GM03348 (cell line): ENCODE results near the gene TGFB1I1.
A peak's percentile ranks its signal among the peaks of the same experiment; 100 is the strongest.

ENCODE experiments used
- DNase-seq: peaks from one replicate; pipeline ENCODE4 v3.0.0; 2012; ENCODE audit warnings: low spot score

Gene TGFB1I1

DNA sequence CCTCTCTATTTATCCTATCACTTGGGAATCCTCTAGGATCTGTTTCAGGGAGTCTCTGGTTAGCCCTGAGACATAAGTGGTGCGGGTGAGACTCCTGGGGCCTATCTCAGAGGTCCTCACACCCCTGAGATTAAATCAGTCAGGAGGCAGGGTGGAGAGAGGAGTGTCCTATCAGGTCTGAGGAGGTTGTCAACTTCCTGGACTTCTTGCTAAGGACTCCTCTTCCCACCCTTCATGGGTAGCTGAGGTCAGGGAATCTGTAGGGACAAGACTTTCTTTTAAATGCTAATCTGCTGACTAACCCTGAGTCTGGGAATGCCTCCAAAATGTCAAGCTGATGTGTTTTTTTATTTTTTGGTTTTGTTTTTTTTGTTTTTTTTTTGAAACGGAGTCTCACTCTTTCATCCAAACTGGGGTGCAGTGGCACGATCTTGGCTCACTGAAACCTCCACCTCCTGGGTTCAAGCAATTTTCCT is 19.3 kb upstream of the TGFB1I1 start:
- DNase-seq, result peak; percentile 79

DNA sequence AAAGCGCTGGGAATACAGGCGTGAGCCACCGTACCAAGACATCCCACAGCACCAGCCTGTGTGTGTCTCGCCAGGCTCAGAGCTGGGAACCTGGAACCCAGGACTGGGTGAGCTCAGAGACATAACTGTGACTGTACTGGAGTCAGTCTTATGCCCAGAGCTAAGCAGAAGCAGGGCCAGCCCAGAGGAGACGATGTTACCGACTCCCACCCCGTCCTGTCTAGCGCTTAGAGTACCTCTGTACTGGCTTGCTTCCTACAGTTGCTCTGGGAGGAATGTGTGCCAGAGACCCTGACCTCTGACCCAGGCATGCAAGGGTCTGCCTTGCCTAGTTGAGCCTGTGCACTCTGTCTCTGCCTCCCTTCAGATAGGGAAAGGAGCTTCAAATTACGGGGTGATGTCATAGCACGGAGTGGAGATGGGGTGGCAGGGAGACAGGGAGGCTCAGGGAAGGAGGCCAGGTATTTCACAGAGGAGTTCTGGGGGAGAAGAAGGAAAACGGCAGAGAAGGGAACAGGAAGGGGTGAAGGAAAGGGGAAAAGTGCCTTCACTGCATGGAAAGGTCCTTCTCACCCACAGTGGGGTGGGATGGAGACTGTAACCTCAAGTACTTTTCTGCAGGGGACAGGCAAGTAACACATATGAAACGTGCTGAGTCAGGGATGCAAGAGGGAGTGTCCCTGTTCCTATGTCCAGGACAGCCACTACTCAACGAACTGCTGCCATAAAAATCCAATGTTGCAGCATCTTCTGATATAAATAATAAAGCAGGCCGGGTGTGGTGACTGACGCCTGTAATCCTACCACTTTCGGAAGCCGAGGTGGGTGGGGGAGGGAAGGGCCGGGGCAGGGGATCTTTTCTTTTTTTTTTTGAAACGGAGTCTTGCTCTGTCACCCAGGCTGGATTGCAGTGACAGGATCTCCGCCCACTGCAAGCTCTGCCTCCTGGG is 18.4 kb upstream of the TGFB1I1 start:
- peak; percentile 28 for DNase-seq

DNA sequence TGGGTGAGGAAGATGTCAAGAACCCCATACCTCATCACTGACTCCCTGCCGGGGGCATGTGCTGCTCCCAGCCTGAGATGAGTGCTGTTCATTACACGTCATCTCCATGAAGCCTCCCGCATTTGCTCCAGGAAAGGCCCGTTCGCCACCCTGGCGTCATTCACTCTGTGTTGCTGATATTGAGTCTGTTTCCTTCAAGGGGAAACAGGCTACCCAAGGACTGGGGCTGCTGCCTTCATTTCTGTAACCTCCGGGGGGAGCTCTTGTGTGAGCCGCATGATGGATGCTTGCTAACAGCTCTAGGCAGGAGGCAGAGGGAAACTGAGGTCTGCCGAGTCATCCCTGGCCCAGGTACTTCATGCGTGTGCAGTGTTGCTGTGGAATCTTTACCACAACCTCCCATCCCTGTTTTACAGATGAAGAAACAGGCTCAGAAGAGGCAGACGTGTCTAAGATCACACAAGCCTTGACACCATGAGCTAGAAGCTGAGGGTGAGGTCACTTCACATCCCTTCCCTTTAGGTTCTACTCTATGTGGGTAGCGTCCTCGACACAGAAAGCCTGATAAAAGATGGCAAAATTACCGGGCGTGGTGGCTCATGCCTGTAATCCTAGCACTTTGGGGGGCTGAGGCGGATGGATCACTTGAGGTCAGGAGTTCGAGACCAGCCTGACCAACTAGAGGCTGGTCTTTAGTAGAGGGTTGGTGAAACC is 16.2 kb upstream of the TGFB1I1 start:
- DNase-seq, result no peak

DNA sequence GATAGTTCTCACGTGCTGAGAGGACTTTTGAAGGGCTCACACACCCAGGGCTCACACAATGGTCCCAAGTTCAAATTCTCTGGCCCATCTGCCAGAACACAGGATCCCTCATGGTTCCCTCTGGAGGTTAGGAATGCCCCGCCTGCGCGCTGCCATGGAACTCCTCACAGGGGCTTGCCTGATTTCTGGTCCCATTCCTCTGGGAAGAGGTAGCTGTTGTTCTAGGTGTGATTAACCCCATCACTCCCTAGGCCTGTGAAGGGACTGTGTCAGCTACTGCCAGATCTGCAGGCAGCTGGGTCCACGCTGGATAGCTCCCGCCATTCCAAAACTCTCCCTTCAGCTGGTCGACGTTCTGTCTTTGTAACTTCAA is 15.0 kb upstream of the TGFB1I1 start:
- DNase-seq, result no peak

DNA sequence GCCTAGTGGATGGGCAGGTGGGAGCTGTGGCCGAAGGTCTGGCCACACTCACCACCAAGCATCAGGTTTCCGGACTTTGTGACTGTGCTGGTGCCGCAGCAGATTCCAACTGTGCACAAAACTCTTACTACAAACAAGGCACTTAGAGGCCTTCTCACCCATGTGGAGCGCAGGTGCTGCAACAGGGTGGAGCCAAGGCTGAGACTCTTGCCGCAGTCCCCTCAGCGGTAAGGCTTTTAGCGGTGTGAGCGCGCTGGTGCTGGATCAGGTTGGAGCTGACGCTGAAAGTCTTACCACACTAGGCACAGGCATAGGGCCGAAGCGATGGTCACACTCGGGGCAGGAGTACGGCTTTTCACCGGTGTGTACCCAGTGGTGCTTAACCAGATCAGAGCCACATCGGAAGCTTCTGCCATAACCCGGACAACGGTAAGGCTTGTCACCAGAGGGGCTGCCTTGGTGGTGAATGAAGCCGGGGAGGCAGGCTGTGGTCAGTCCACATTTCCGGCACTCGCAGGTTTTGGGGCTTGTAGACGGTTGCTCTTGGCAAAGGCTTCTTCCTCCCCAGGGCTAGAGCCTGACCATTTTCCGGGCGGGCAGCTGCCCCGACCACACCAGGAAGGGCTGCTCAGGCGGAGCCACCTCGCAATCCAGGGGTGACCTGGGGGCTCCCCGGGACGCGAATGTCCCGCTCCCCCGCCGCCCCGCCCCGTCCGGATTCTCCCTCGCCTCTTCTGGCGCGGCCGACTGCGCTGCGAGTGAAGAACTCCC is 13.7 kb upstream of the TGFB1I1 start:
- peak; percentile 58 for DNase-seq

DNA sequence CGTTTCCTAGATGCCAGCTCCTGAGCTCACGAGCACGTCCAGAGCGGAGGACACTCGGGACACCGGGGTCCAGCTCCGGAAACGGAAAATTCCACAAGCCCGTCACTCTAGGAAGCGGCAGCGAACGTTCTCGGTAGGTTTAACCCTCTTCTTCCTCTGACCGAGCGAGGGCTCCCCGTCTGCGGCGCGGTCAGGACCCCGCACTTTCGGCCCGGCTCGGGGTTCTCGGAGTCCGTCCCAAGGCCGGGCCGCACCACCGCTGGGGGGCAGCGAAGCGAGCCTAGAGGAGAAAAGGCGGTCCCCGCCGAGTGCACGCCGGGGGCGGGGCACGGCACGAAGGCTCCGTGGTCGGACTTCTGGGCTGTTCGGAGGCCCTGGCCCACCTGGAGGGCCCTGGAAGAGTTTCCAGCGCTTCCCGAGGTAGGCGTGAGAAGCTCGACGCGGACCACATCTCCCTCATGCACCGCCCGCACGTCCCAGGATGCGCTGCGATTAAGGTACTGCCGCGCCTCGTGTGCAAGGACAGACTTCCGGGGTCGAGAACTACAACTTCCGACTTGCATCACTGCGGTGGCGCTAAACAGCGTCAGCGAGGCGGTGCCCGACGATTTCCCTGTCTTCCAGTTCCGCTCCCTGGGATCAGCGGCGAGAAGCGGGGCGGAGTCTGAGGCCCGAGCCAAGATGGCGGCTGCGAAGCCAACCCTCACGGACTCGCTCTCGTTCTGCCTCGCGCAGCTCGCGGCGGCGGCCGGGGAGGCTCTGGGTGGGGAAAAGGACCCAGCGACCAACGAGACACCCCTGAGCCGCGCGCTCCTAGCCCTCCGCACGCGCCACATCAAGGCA is 12.9 kb upstream of the TGFB1I1 start, which contains the start of gene ARMC5:
ARMC5 (plus strand) TSS at position 658 of the 843 bp plus-strand sequence; CDS start at position 682, 24 bp downstream.
- peak; percentile 92 for DNase-seq

DNA sequence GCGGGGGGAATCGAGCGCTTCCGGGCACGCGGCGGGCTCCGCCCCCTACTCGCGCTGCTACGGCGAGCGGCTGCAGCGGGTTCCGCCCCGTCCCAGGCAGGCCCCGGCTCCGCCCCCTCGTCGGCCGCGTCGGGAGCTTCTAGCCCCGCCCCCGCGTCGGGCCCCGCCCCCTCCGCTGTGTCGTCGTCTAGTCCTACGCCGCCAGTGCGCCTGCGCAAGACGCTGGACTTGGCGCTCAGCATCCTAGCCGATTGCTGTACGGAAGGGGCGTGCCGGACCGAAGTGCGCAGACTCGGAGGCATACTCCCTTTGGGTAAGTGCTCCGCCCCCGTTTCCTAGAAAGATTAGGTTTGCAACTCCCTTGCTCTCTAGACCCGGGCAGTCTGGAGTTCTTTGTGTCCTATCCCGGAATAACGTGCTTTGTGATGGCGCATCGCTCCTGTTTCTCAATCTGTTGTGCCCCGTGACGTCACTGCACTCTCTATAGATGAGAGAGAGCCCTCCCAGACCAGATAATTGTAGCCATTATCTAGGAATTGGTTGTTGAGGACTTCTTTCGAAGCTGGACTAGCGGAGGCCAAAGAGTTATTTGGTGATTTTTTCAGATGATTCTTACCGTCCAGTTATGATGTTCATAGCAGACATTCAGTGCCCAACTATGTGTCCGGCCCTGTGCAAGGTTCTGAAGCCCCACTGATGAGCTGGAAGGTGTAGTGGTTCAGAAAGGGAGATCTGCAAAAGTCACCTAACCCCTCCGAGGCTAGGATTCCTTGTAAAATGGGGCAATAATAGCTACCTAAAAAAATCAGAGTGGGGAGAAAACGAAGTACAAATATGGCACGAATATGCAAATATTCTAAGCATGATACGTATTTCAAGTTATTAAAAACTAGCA is 12.0 kb upstream of the TGFB1I1 start:
- DNase-seq, result peak; percentile 98

DNA sequence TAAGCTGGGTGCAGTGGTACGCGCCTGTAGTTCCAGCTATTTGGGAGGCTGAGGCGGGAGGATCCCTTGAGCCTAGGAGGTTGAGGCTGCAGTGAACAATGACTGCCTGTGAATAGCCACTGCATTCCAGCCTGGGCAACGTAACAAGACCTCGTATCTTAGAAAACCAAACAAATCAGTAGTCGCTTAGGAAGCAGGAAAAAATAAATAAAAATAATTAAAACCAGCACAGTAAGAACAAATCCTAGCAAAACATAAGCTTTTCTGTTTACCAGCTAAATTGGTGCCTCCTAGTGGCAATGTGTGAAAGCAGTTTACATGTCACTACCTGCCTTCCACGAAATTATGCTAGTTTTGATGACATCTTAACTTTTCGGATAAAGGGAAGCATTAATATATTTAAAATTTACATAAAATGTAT is 11.4 kb upstream of the TGFB1I1 start:
- DNase-seq, result peak; percentile 36

DNA sequence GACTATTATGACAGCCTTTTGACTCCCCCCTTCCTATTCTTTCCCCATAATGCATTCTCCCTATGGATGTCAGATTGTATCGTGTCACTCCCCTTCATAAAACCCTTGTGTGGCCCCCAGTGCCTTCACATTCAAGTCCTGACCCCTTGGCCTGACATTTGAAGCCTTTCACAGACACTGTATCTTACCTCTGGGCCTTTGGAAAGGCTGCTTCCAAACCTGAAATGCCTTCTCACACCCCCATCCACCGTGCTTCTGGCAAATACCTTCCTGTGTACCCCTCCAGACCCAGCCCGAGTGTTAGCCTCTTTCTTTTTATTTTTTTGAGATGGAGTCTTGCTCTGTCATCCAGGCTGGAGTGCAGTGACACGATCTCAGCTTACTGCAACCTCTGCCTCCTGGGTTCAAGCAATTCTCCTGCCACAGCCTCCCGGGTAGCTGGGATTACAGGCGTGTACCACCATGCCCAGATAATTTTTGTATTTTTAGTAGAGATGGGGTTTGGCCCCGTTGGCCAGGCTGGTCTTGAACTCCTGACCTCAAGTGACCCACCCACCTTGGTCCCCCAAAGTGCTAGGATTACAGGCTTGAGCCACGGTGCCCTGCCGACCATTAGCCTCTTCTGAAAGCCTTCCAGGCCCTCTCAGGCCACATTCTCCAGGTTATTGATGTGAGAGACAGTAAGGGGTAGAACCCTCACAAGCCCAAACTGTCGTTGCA is 10.6 kb upstream of the TGFB1I1 start:
- no peak for DNase-seq

DNA sequence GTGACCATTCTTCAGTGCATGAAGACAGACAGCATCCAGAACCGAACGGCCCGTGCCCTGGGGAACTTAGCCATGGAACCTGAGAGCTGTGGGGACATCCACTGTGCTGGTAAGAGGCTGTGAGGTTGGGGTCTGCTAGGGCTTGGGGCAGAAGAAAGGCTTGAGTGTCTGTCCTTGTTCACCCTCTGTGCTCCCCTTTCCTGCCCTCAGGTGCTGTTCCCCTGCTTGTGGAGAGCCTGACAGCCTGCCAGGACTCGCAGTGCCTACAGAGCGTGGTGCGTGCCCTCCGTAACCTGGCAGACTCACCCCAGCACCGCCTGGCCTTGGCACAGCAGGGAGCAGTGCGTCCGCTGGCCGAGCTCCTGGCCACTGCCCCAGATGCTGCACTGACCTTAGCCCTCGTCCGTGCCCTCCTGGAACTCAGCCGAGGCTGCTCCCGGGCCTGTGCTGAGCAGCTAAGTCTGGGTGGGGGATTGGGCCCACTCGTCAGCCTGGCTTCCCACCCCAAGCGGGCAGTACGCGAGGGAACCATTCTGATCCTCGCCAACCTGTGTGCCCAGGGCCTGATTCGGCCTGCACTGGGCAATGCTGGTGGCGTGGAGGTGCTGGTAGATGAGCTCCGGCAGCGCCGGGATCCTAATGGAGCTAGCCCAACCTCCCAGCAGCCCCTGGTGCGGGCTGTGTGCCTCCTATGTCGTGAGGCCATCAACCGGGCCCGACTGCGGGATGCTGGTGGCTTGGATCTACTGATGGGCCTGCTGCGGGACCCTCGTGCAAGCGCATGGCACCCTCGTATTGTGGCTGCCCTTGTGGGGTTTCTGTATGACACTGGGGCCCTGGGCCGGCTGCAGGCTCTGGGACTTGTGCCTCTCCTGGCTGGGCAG is 9.8 kb upstream of the TGFB1I1 start:
- no peak for DNase-seq

DNA sequence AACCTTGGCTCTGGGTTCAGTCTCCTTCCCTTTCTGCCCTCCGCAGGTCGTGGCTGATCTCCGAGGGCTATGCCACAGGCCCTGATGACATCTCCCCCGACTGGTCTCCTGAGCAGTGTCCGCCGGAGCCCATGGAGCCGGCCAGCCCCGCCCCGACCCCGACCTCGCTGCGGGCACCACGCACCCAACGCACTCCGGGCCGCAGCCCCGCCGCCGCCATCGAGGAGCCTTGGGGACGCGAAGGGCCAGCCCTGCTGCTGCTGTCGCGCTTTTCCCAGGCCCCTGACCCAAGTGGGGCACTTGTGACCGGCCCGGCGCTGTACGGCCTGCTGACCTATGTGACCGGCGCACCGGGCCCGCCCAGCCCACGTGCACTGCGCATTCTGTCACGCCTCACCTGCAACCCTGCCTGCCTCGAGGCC is 7.6 kb upstream of the TGFB1I1 start:
- DNase-seq, result no peak

DNA sequence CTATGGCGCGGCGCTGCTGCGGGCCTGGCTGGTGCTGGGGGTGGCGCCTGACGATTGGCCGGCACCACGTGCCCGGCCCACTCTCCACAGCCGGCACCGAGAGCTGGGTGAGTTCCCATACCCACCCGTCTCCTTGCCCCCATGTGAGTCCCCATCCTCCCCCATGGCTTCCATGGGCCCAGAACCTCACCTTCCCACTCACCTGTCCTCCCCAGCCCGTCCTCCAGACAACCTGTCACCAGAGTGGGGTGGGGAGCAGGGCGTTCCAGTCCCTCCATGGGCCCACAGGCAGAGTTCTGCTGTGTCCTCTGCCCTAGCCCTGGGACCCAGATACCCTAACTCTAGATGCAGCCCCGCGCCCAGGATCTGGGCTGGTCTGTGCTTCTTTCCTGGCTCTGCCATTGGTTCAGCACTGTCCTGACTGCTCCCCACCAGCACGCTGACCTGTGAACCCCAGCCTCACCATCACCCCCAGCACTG is 7.1 kb upstream of the TGFB1I1 start:
- no peak for DNase-seq

DNA sequence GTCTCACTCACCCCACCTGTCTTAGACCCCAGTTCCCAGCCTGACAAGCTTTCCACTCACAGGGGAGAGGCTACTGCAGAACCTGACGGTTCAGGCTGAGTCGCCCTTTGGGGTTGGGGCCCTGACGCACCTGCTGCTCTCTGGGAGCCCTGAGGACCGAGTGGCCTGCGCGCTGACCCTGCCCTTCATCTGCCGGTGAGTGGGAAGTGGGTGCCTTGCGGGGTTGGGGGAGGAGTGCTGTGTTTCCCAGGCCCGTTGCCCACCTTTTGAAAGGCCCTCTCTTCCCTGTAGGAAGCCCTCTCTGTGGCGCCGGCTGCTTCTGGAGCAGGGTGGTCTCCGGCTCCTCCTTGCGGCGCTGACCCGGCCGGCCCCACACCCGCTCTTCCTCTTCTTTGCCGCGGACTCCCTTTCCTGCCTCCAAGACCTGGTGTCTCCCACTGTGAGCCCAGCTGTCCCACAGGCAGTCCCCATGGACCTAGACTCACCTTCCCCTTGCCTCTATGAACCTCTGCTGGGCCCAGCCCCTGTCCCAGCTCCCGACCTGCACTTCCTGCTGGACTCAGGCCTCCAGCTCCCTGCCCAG is 6.1 kb upstream of the TGFB1I1 start:
- no peak for DNase-seq

DNA sequence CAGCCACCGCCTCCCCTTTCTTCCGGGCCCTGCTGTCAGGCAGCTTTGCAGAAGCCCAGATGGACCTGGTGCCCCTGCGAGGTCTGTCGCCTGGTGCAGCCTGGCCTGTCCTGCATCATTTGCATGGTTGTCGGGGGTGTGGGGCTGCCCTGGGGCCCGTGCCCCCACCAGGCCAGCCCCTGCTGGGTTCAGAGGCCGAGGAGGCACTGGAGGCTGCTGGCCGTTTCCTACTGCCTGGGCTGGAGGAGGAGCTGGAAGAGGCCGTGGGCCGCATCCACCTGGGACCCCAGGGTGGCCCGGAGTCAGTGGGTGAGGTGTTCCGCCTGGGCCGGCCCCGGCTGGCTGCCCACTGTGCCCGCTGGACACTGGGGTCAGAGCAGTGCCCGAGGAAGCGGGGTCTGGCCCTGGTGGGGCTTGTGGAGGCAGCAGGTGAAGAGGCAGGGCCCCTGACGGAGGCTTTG is 5.5 kb upstream of the TGFB1I1 start:
- DNase-seq, result no peak

DNA sequence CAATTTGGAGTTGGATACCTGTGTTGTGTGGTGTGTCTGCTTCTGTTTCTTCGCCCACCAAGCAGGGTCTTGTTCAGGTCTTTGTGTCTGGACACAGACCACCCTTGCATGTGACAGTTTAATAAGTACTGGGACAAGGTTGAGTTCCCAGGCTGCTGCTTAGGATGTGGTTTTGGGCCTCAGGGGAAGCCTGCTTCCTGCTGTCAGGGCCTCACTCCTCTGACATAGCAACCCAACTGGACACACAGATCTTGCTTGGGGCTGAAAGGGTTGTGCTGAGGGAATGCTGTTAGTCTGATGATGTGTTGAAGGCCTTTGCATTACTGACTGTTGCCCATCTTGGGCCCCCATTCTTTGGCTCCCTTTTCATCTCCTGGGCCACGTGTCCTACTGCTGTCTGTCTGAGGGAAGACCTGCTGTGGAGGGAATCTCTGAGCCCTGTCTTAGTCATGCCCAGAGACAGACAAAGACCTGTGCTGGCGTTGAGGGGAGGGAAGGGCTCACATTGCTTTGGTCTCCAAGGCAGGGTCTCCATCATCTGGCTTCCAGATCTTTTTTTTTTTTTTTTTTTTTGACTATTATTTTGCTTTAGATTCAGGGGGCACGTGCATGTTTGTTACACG is 4.7 kb upstream of the TGFB1I1 start:
- no peak for DNase-seq

DNA sequence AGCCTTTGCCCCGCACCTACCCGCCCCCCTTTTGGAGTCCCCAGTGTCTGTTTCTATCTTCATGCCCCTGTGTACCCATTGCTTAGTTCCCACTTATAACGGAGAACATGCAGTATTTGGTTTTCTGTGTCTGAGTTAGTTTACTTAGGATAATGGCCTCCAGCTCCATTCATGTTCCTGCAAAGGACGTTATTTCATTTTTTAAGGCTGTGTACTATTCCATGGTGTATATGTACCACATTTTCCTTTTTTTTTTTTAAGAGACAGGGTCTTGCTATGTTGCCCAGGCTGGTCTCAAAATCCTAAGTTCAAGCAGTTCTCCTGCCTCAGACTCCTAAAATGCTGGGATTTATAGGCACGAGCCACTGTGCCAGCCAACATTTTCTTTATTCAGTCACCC is 4.1 kb upstream of the TGFB1I1 start:
- DNase-seq, result no peak

DNA sequence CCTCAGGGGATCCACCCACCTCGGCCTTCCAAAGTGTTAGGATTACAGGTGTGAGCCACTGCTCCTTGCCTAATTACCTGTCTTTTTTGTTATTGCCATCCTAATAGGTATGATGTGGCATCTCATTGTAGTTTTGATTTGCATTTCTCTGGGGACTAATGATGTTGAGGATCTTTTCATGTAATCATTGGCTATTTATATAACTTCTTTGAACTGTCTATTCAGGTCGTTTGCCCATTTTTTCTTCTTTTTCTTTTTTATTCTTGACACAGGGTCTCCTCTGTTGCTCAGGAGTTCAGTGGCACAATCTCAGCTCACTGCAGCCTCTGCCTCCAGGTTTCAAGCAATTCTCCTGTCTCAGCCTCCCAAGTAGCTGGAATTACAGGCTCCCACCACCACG is 1.3 kb upstream of the TGFB1I1 start:
- no peak for DNase-seq
